HG03103 (cell line): Measurements from ENCODE around the gene ALDH1A1.
"Not testable (repeated sequence)": the region's sequence is repeated elsewhere in the genome, so short reads cannot be mapped to it uniquely, and the experiment has no call there.

Experiments
- ATAC-seq: cut with Tn5 transposase; IDR thresholded peaks from one replicate; pipeline ENCODE4 v1.9.1; 2021; ENCODE audit warnings: low read depth; ENCODE audit not compliant: unreplicated experiment

ALDH1A1 gene

DNA sequence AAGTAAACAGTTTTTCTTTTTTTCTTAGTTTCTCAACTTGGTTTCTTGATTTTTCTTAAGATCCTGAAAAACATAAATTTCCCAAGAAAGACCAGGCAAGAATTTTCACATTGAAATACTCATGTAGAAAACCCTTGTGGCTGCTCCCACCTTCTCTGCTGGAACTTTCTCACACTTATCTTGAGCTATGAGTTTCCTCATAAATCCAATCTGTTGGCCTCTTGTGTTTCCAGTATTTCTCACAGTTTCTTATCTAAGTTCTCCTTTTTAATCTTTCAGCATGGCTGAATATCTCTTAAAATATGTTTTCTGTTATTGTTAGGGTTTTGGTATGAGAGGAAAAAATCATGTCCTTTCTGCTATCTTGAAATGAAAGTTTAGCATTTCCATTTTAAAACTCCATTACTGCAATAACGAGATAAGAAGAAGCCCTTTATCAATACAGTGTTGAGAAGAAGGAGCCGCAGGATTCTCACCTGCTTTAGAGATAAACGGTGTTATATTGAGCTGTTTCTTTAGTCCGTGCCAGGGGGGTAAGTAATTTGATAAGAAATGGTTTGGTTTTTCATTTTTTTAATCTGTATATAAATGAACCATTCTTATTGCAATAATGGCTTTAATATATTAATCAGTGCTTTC is 89.3 kb downstream of the ALDH1A1 start:
- no peak for ATAC-seq

DNA sequence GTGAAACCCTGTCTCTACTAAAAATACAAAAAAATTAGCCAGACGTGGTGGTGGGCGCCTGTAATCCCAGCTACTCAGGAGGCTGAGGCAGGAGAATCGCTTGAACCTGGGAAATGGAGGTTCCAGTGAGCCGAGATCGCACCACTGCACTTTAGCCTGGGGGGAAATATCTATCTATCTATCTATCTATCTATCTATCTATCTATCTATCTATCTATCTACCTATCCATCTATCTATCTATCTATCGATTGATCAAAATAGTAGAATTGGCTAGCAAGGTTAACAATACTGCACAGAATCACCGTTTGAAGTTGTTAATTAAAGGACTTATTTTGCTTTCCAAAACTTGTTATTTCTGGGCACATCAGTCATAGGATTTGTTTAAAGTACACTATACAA is 90.1 kb downstream of the ALDH1A1 start:
- ATAC-seq: not testable (repeated sequence)

DNA sequence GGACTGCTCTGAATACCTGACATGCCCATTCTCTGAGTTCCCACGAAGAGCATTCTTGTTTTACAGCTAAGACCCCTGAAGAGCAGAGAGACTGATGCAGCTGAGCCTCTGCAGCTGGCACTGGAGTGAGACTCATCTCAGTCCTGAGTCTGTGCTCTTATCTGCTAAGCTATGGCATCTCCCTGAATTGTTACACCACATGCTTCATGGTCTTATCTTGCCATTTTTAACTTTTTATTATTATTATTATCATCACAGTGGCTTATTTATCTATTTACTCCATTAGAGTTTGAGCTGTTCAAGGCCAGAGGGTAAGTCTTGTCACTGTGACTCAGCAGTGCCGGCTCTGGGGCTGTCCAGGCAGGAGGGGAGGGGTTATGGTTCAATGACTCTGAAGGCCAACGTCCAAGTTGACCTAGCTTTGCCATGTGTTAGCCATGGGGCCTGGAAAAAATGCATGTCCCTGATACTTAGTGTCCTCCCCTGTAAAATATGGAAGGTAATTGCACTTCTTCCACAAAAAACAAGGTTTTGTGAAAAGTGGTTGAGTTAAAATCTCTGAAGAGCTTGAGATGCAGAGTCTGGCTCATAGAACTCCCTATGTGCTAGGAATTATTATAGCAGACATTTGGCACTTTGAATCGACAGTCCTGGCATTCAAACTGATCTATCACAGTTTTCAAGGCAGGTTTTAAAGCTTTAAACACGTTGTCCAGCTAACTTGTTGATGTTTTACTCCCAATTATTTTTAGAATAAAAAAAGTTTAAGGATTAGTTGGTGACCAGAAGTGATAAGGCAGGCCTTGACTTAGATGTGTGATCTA is 94.6 kb downstream of the ALDH1A1 start:
- no peak for ATAC-seq

DNA sequence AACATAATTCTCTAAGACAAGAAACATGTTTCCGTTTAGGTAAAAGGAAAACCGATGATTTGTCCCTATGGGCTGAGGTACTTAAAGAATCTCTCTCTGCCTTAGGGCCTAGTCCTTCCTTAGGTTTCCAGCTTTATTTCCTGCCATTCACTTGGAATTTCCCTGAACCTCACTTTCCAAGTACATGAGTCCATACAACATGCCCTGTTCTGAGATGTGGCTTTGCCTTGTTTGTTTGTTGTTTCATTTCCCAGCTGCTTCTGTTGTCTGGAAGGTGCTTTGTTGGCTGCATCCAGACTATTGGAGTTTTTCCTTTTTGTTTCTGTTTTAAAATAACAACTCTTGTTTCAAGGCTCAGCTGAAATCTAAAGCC is 95.2 kb downstream of the ALDH1A1 start:
- no peak for ATAC-seq

DNA sequence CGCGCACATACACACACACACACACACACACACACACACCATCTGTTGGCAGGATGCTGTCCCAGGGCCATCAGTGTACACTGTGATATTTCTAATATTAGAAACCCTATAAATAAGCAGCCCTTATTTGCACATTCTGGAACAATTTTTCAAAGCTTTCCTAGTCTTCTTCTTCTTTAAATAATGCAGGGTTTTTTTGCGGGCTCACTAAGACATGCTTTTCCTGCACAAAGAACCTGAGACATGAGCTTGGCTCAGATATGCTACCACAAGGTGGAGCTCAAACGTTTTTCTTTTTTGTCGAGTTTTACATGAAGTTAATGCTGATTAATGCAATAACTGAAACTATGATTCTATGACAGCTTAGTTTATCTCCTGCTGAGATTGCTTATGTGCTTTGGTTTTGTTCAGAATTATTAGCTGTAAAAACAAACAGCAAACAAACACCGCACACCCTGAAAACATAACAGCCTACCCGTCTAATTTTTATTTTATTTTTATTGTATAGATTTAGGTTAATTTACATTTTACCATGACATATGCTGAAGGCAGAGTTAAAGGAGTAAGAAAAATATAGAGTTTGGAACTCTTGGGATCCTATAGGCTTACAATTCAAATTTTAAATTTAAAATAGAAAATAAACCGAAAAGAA is 95.8 kb downstream of the ALDH1A1 start:
- no peak for ATAC-seq

DNA sequence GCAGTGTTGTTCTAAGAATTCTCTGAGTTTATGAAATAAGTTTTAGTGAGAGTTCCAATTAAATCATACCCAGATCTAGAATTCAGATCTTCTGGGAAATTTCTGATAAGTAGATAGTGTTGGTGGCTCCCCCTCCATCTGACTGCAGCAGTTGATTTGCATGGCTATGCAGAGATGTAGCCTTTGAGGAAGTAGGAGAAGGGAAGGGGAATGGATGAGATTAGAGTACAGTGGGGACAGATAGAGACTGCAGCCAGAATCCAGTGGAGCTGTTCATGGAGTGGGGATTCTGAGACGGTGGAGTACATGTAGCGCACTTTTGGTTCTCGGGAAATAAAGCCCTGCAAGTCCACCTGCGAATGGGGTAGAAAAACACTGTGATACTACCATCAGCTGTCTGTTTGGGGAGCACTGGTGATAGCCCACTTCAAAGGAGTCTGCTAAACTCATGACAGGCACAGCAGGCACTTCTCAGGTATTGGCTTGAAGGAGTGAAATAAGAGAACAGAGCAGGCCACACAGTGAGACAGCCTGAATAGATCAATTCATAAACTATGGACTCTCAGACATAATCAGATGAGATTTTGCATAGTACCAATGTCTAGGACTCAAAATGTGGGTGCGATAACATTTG is 96.8 kb downstream of the ALDH1A1 start:
- ATAC-seq: no peak

DNA sequence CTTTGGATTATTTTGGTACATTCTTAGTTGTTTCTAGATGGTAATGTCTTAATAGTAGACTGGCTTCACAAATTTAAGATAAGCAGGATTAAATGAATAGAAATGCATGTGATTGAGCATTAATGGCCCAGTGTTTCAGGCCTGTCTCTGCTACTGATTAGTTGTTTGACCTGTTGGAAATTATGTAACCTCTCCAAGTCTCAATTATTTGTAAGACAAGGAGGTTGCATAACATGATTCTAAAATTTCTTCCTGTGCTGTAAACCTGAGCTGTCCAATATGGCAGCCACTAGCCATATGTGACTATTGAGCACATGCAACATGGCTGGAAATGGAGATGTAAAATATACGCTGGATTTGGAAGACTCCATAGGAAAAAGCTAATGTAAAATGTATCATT is 97.5 kb downstream of the ALDH1A1 start:
- no peak for ATAC-seq
